Stimulated activated CD4-positive, alpha-beta T cell treated with anti-CD3 and anti-CD28 coated beads, Interleukin-15, amount 100 ng/mL, for 24 hours (primary cell): ENCODE results near the gene ABLIM2.

Experiments
- DNase-seq: peaks from one replicate; pipeline ENCODE4 v3.0.0-alpha.2; 2020

ABLIM2 gene

GRCh38 chr4:8063974-8064563 is 94.5 kb downstream of the ABLIM2 start:
- DNase-seq = no peak

- no peak for DNase-seq
These were observed 97.0 kb downstream of the ABLIM2 start for GRCh38 chr4:8061573-8061972.

- DNase-seq = no peak
These were observed 97.5 kb downstream of the ABLIM2 start for GRCh38 chr4:8061145-8061544.

GRCh38 chr4:8060632-8061031 is 98.0 kb downstream of the ABLIM2 start:
- DNase-seq = no peak

- DNase-seq = no peak
These were observed 100.6 kb downstream of the ABLIM2 start for GRCh38 chr4:8058031-8058479.

- DNase-seq = no peak
These were observed 103.4 kb downstream of the ABLIM2 start for GRCh38 chr4:8055206-8055605.

GRCh38 chr4:8053688-8054449 is 104.7 kb downstream of the ABLIM2 start:
- no peak for DNase-seq

GRCh38 chr4:8052160-8052691 is 106.4 kb downstream of the ABLIM2 start:
- DNase-seq = no peak

- no peak for DNase-seq
These were observed 107.0 kb downstream of the ABLIM2 start for GRCh38 chr4:8051644-8052043.

GRCh38 chr4:8050555-8051206 is 107.9 kb downstream of the ABLIM2 start:
- DNase-seq = no peak

GRCh38 chr4:8050180-8050554 is 108.4 kb downstream of the ABLIM2 start:
- no peak for DNase-seq

GRCh38 chr4:8048856-8049676 is 109.5 kb downstream of the ABLIM2 start:
- DNase-seq = no peak

GRCh38 chr4:8047837-8048678 is 110.6 kb downstream of the ABLIM2 start:
- no peak for DNase-seq

- peak; percentile 8 for DNase-seq
These were observed 111.6 kb downstream of the ABLIM2 start for GRCh38 chr4:8046925-8047541.

GRCh38 chr4:8045909-8046308 is 112.7 kb downstream of the ABLIM2 start:
- no peak for DNase-seq

- DNase-seq = no peak
These were observed 113.9 kb downstream of the ABLIM2 start for GRCh38 chr4:8044699-8045098.

GRCh38 chr4:8044244-8044643 is 114.4 kb downstream of the ABLIM2 start:
- no peak for DNase-seq

- no peak for DNase-seq
These were observed 115.0 kb downstream of the ABLIM2 start for GRCh38 chr4:8043596-8043995.

- no peak for DNase-seq
These were observed 116.7 kb downstream of the ABLIM2 start for GRCh38 chr4:8041868-8042267.

GRCh38 chr4:8041172-8041571 is 117.4 kb downstream of the ABLIM2 start:
- DNase-seq = no peak

- no peak for DNase-seq
These were observed 118.0 kb downstream of the ABLIM2 start for GRCh38 chr4:8040607-8041006.

GRCh38 chr4:8039853-8040252 is 118.8 kb downstream of the ABLIM2 start:
- no peak for DNase-seq
